B cell (primary cell): ENCODE results near the gene SFXN4. TPM values are rescaled to one million over a fixed set of nuclear protein-coding genes. Genes with fewer than 3 reads are reported as not detected.
A peak's percentile ranks its signal among the peaks of the same experiment; 100 is the strongest.

Source experiments
- ATAC-seq: fragments of 200-7000 bp; cut with Tn5 transposase; one replicate; pipeline ENCODE4 v1.10.0; 2021; ENCODE audit warnings: low read depth, mild to moderate bottlenecking, moderate number of reproducible peaks, moderate library complexity
- CTCF ChIA-PET: fragments of 350-600 bp; sonication (Branson Sonifier 250); formaldehyde crosslinking; loops from one replicate; lab custom pipeline; 2021; ENCODE audit warnings: antibody characterized with exemption, inconsistent platforms; lab: Charles Lee
- POLR2A ChIA-PET: fragments of 350-600 bp; sonication (Branson Sonifier 250); formaldehyde crosslinking; loops from one replicate; lab custom pipeline; 2021; ENCODE audit warnings: antibody characterized with exemption; lab: Charles Lee
- DNase-seq: peaks from one replicate; pipeline ENCODE4 v3.0.0; 2013
- H2AFZ ChIP-seq: 2 replicates; pipeline ENCODE4 v1.6.1; 2012; ENCODE audit warnings: mild to moderate bottlenecking, low read depth, low read length; ENCODE audit not compliant: insufficient read depth, poor library complexity, severe bottlenecking
- H3K27ac ChIP-seq, 2 donors: 1 replicate in 1 of 2; 2 replicates in 1 of 2; pipeline ENCODE4 v1.5.1; 2012 to 2013; ENCODE audit warnings: low read length in 2 of 2, mild to moderate bottlenecking in 2 of 2, moderate library complexity in 1 of 2
- H3K27me3 ChIP-seq, 4 experiments: fragments of 200-600 bp in 1 of 4; sonication (generic) in 1 of 4; replicated peaks in 1 of 4; 1 replicate in 2 of 4; 2 replicates in 2 of 4; pipeline versions ENCODE4 v1.6.1 to v1.7.0; 2013 to 2016; ENCODE audit warnings: low read length in 3 of 4, mild to moderate bottlenecking in 2 of 4, mixed read lengths in 1 of 4, moderate library complexity in 1 of 4; ENCODE audit not compliant: insufficient read depth in 4 of 4, control insufficient read depth in 3 of 4; ENCODE audit errors: control extremely low read depth in 1 of 4
- H3K36me3 ChIP-seq, 2 experiments: replicated peaks in 1 of 2; 1 replicate in 1 of 2; 2 replicates in 1 of 2; pipeline versions ENCODE4 v1.6.1 to v1.7.1; 2013; ENCODE audit warnings: low read length in 1 of 2; ENCODE audit not compliant: insufficient read depth in 2 of 2, control insufficient read depth in 1 of 2; ENCODE audit errors: control extremely low read depth in 1 of 2, extremely low read depth in 1 of 2
- H3K4me1 ChIP-seq, 2 donors: fragments of 200-600 bp in 1 of 2; sonication (generic) in 1 of 2; 1 replicate in 1 of 2; 2 replicates in 1 of 2; pipeline versions ENCODE4 v1.5.1 to v1.6.1; 2013 to 2017; ENCODE audit warnings: low read length in 2 of 2; ENCODE audit not compliant: control insufficient read depth in 2 of 2, insufficient read depth in 2 of 2
- H3K4me2 ChIP-seq: replicated peaks from 2 replicates; pipeline ENCODE3; 2012; ENCODE audit warnings: mild to moderate bottlenecking, low read depth, low read length; ENCODE audit not compliant: poor library complexity, severe bottlenecking
- H3K4me3 ChIP-seq, 5 experiments: fragments of 200-600 bp in 1 of 5; sonication (generic) in 1 of 5; 1 replicate in 3 of 5; 2 replicates in 2 of 5; pipeline versions ENCODE4 v1.5.1 to v1.7.0; 2011 to 2016; ENCODE audit warnings: low read length in 4 of 5, mild to moderate bottlenecking in 4 of 5, low read depth in 2 of 5, control low read depth in 1 of 5, moderate library complexity in 1 of 5; ENCODE audit not compliant: insufficient read depth in 1 of 5; ENCODE audit errors: control extremely low read depth in 1 of 5, extremely low read depth in 1 of 5
- H3K79me2 ChIP-seq: fragments of 200-600 bp; sonication (generic); one replicate; pipeline ENCODE4 v1.6.0; 2016; ENCODE audit warnings: low read length; ENCODE audit not compliant: control insufficient read depth, insufficient read depth
- H3K9ac ChIP-seq: fragments of 200-600 bp; sonication (generic); 2 replicates; pipeline ENCODE4 v1.6.1; 2017; ENCODE audit warnings: mild to moderate bottlenecking, low read length, moderate library complexity
- H3K9me3 ChIP-seq, 3 donors: one replicate each; pipeline versions ENCODE4 v1.6.1 to v1.7.1; 2013; ENCODE audit warnings: low read length in 2 of 3; ENCODE audit not compliant: control insufficient read depth in 2 of 3, insufficient read depth in 1 of 3; ENCODE audit errors: control extremely low read depth in 1 of 3
- H4K20me1 ChIP-seq: 2 replicates; pipeline ENCODE4 v1.6.0; 2012; ENCODE audit warnings: mild to moderate bottlenecking, low read length; ENCODE audit not compliant: insufficient read depth, control insufficient read depth, poor library complexity, severe bottlenecking
- H3K27ac Mint-ChIP-seq: one replicate; pipeline ENCODE4 v1.8.0; 2021; ENCODE audit warnings: mixed read lengths
- H3K27me3 Mint-ChIP-seq: one replicate; pipeline ENCODE4 v1.8.0; 2021; ENCODE audit warnings: mixed read lengths
- H3K4me1 Mint-ChIP-seq: one replicate; pipeline ENCODE4 v1.8.0; 2021; ENCODE audit warnings: mixed read lengths
- H3K4me3 Mint-ChIP-seq: one replicate; pipeline ENCODE4 v1.8.0; 2021; ENCODE audit warnings: mixed read lengths
- H3K9me3 Mint-ChIP-seq: one replicate; pipeline ENCODE4 v1.8.0; 2022; ENCODE audit warnings: mixed read lengths; ENCODE audit not compliant: insufficient read depth
- CTCF ChIP-seq: fragments of 200-600 bp; IDR thresholded peaks from one replicate; pipeline ENCODE4 v1.8.0; 2022; ENCODE audit warnings: antibody characterized with exemption, mild to moderate bottlenecking
- EZH2 ChIP-seq: IDR thresholded peaks from 2 replicates; pipeline ENCODE4 v1.6.1; 2012; ENCODE audit warnings: borderline replicate concordance, low read depth, mild to moderate bottlenecking, moderate library complexity, low read length; ENCODE audit not compliant: insufficient read depth, poor library complexity, severe bottlenecking
- WGBS: methylation state at CpG from one replicate; pipeline ENCODE4 v1.1.5; 2013; ENCODE audit warnings: missing lambda C conversion rate; ENCODE audit not compliant: insufficient coverage; 5-methylcytosine and 5-hydroxymethylcytosine counted together
- intact Hi-C: fragments of 100-400 bp; cut with micrococcal nuclease; formaldehyde crosslinking; loops from one replicate; pipeline ENCODE4 v1.10.0; 2022
- polyA plus RNA-seq: library from polyadenylated mRNA; depleted of rRNA; stranded (reverse); fragments of >200 nt; gene quantifications from 2 replicates; pipeline ENCODE4 v1.2.3, GENCODE V29; 2012
- total RNA-seq, 2 donors: library from RNA; stranded (reverse); fragments of 120-200 nt in 1 of 2; gene quantifications; 1 replicate in 1 of 2; 2 replicates in 1 of 2; pipeline versions ENCODE4 v1.2.3 to v1.2.4, GENCODE V29; 2013 to 2022

SFXN4 gene
- total and polyA plus RNA-seq, 2 donors (not counting 1 experiment from before 2014, with no cell fraction given), result 9.8 to 15.4 TPM

- peaks cover 53% of the 10 kb centered on the region for H3K4me1 Mint-ChIP-seq
- WGBS, result 52% methylated on average over 4 of the region's 12 CpGs
- Histone ChIP-seq H4K20me1 (peaks cover 9% of the 10 kb centered on the region), H3K9me3 (no peaks in the 10 kb centered on the region), H3K27ac (peak overlapping the region; percentile 11 to 64), H3K27me3 (no peaks in the 10 kb centered on the region), H2AFZ (peak overlapping the region; percentile 18), H3K36me3 (peaks cover 1 to 4% of the 10 kb centered on the region in 2 experiments), H3K9ac (peak overlapping the region; percentile 27), H3K4me3 (peak overlapping the region in 1 of 5 experiments; percentile 11), H3K4me2 (peak overlapping the region; percentile 41), H3K4me1 (peaks cover 35 to 49% of the 10 kb centered on the region in 2 donors), H3K79me2 (peaks cover 82% of the 10 kb centered on the region)
- peak; percentile 28 for DNase-seq
- H3K9me3 Mint-ChIP-seq, result no peaks in the 10 kb centered on the region
- CTCF ChIA-PET, result interaction anchor here (0.6 to 2.1 kb wide), 5 partner anchors 11 to 159 kb away, joined by 3 to 7 read pairs (median 3); no protein-coding TSS in a partner anchor
- peak overlapping the region; percentile 53 for H3K27ac Mint-ChIP-seq
- intact Hi-C loops, result loop anchor here (5.0 kb wide), 1 partner anchor 35 kb away; no protein-coding TSS in a partner anchor
- no peak for TF ChIP-seq EZH2
- no peak for TF ChIP-seq CTCF
- POLR2A ChIA-PET, result interaction anchor here (0.6 to 0.8 kb wide), 3 partner anchors 17 to 457 kb away, joined by 3 to 5 read pairs (median 5); partner anchors contain the start of gene CACUL1
- no peaks in the 10 kb centered on the region for H3K27me3 Mint-ChIP-seq
- peak overlapping the region; percentile 29 for H3K4me3 Mint-ChIP-seq
- no peak for ATAC-seq
Measured at GRCh38 chr10:119211625-119212441, 46.3 kb upstream of the SFXN4 start.
